Natural killer cell (primary cell): ENCODE measurements around the gene PDXK. TPM values are rescaled to one million over a fixed set of nuclear protein-coding genes. Genes with fewer than 3 reads are reported as not detected.

ENCODE experiments used
- ATAC-seq, 3 donors: fragments of 150-1000 bp in 2 of 3; fragments of 200-7000 bp in 1 of 3; cut with Tn5 transposase; 1 replicate in 1 of 3; 2 replicates in 2 of 3; pipeline ENCODE4 v1.10.0; 2021; ENCODE audit warnings: mild to moderate bottlenecking in 2 of 3, moderate library complexity in 2 of 3
- DNase-seq, 2 donors: peaks; one replicate each; pipeline versions ENCODE4 v3.0.0 to v3.0.0-alpha.2; 2013 to 2021; ENCODE audit warnings: mixed read lengths in 1 of 2
- H3K27ac ChIP-seq: one replicate; pipeline ENCODE4 v1.5.1; 2013; ENCODE audit warnings: mild to moderate bottlenecking, low read length
- H3K27me3 ChIP-seq: one replicate; pipeline ENCODE4 v1.6.1; 2013; ENCODE audit warnings: low read length; ENCODE audit not compliant: control insufficient read depth, insufficient read depth
- H3K36me3 ChIP-seq: one replicate; pipeline ENCODE4 v1.6.1; 2013; ENCODE audit warnings: low read length; ENCODE audit not compliant: control insufficient read depth, insufficient read depth
- H3K4me1 ChIP-seq: one replicate; pipeline ENCODE4 v1.6.1; 2013; ENCODE audit warnings: low read length; ENCODE audit not compliant: control insufficient read depth, insufficient read depth
- H3K4me3 ChIP-seq: one replicate; pipeline ENCODE4 v1.5.1; 2013; ENCODE audit warnings: low read length
- H3K9me3 ChIP-seq: one replicate; pipeline ENCODE4 v1.6.1; 2013; ENCODE audit warnings: low read length; ENCODE audit not compliant: control insufficient read depth, insufficient read depth
- H3K27ac Mint-ChIP-seq, 2 donors: one replicate each; pipeline ENCODE4 v1.8.0; 2022; ENCODE audit warnings: mild to moderate bottlenecking in 2 of 2, mixed read lengths in 2 of 2, moderate library complexity in 1 of 2
- H3K27me3 Mint-ChIP-seq, 2 donors: one replicate each; pipeline ENCODE4 v1.8.0; 2022; ENCODE audit warnings: low read depth in 2 of 2, mixed read lengths in 2 of 2
- H3K36me3 Mint-ChIP-seq: one replicate; pipeline ENCODE4 v1.8.0; 2022; ENCODE audit warnings: mixed read lengths
- H3K4me1 Mint-ChIP-seq, 2 donors: one replicate each; pipeline ENCODE4 v1.8.0; 2022; ENCODE audit warnings: mixed read lengths in 2 of 2
- H3K4me3 Mint-ChIP-seq: one replicate; pipeline ENCODE4 v1.8.0; 2022; ENCODE audit warnings: mild to moderate bottlenecking, moderate library complexity, mixed read lengths
- H3K9me3 Mint-ChIP-seq, 2 donors: one replicate each; pipeline ENCODE4 v1.8.0; 2022; ENCODE audit warnings: mixed read lengths in 2 of 2
- CTCF ChIP-seq: fragments of 200-600 bp; IDR thresholded peaks from one replicate; pipeline ENCODE4 v1.8.0; 2022; ENCODE audit warnings: antibody characterized with exemption
- WGBS: methylation state at CpG from one replicate; pipeline ENCODE4 v1.1.7; 2013; ENCODE audit warnings: missing lambda C conversion rate; ENCODE audit not compliant: insufficient coverage; 5-methylcytosine and 5-hydroxymethylcytosine counted together
- intact Hi-C: fragments of 100-400 bp; cut with micrococcal nuclease; formaldehyde crosslinking; loops from one replicate; pipeline ENCODE4 v1.14.2; 2022
- total RNA-seq, 4 donors: library from RNA; stranded (reverse); fragments of 120-200 nt in 1 of 4; gene quantifications; one replicate each; pipeline versions ENCODE4 v1.2.3 to v1.2.4, GENCODE V29; 2013 to 2022

PDXK gene
- total RNA-seq, 3 donors from 2014 or later (not counting 1 experiment from before 2014, with no cell fraction given), result 73.8 to 77.0 (median 74.6) TPM

GRCh38 chr21:43726686-43727518 is 8.0 kb downstream of the PDXK start:
- Mint-ChIP-seq H3K4me3 (peak overlapping the region; percentile 74), H3K27ac (peak overlapping the region; percentile 69 to 93), H3K27me3 (no peaks in the 10 kb centered on the region), H3K36me3 (no peaks in the 10 kb centered on the region), H3K4me1 (peaks cover 33 to 48% of the 10 kb centered on the region in 2 donors), H3K9me3 (no peaks in the 10 kb centered on the region)
- Histone ChIP-seq H3K27ac (no peak overlapping the region), H3K9me3 (no peaks in the 10 kb centered on the region), H3K4me1 (peaks cover 55% of the 10 kb centered on the region), H3K36me3 (peaks cover 11% of the 10 kb centered on the region), H3K4me3 (no peak overlapping the region), H3K27me3 (no peaks in the 10 kb centered on the region)
- 45% methylated on average over 21 of the region's 21 CpGs for WGBS
- DNase-seq (no peak), ATAC-seq (no peak)
- TF ChIP-seq CTCF, result no peak
- intact Hi-C loops, result loop anchor here (5.0 kb wide), 1 partner anchor 70 kb away; the partner anchor contains the start of genes HSF2BP and RRP1B

- Histone ChIP-seq H3K9me3 (no peaks in the 10 kb centered on the region), H3K27ac (peak overlapping the region; percentile 82), H3K27me3 (no peaks in the 10 kb centered on the region), H3K4me1 (peaks cover 58% of the 10 kb centered on the region), H3K4me3 (peak overlapping the region; percentile 51), H3K36me3 (peaks cover 11% of the 10 kb centered on the region)
- DNase-seq (no peak), ATAC-seq (no peak)
- Mint-ChIP-seq H3K27ac (peak overlapping the region; percentile 69 to 93), H3K36me3 (no peaks in the 10 kb centered on the region), H3K9me3 (no peaks in the 10 kb centered on the region), H3K27me3 (no peaks in the 10 kb centered on the region), H3K4me1 (peaks cover 33 to 41% of the 10 kb centered on the region in 2 donors), H3K4me3 (peak overlapping the region; percentile 74)
- intact Hi-C loops, result loop anchor here (1.0 to 5.0 kb wide), 2 partner anchors 8 to 70 kb away; partner anchors contain the start of genes HSF2BP, PDXK and RRP1B
- TF ChIP-seq CTCF, result no peak
- 78% methylated on average over 10 of the region's 10 CpGs for WGBS
Measured at GRCh38 chr21:43727519-43728153, 8.7 kb downstream of the PDXK start.

- H3K36me3 ChIP-seq, result peaks cover 11% of the 10 kb centered on the region
- intact Hi-C loops, result loop anchor here (1.0 to 5.0 kb wide), 2 partner anchors 9 to 71 kb away; partner anchors contain the start of genes HSF2BP, PDXK and RRP1B
- peak overlapping the region; percentile 51 for H3K4me3 ChIP-seq
- Mint-ChIP-seq H3K27ac (peak overlapping the region; percentile 88 to 93), H3K4me1 (peaks cover 33 to 41% of the 10 kb centered on the region in 2 donors), H3K27me3 (no peaks in the 10 kb centered on the region), H3K4me3 (peak overlapping the region; percentile 87), H3K9me3 (no peaks in the 10 kb centered on the region), H3K36me3 (no peaks in the 10 kb centered on the region)
- H3K9me3 ChIP-seq, result no peaks in the 10 kb centered on the region
- WGBS, result 17% methylated on average over 7 of the region's 7 CpGs
- peaks cover 62% of the 10 kb centered on the region for H3K4me1 ChIP-seq
- H3K27me3 ChIP-seq, result no peaks in the 10 kb centered on the region
- TF ChIP-seq CTCF, result no peak
- peak overlapping the region; percentile 82 for H3K27ac ChIP-seq
- ATAC-seq (no peak), DNase-seq (no peak)
Measured at GRCh38 chr21:43728154-43728466, 9.2 kb downstream of the PDXK start.
